Keratinocyte (primary cell): ENCODE data around the gene JAG2. TPM values are rescaled to one million over a fixed set of nuclear protein-coding genes. Genes with fewer than 3 reads are reported as not detected.

Experiments used
- DNase-seq: peaks from one replicate; pipeline ENCODE4 v3.0.0-alpha.2; 2011; ENCODE audit warnings: low read depth, missing footprints, low spot score
- FAIRE-seq: peaks from 2 replicates; lab custom pipeline; 2011; peaks lifted over from hg19 to GRCh38; lab: Jason Lieb, UNC
- H2AFZ ChIP-seq: 2 replicates; pipeline ENCODE4 v1.6.0; 2012; ENCODE audit warnings: low read length, control low read depth, inconsistent platforms; ENCODE audit not compliant: control insufficient read depth
- H3K27ac ChIP-seq: 2 replicates; pipeline ENCODE4 v1.5.1; 2011; ENCODE audit warnings: low read length; ENCODE audit not compliant: control insufficient read depth, insufficient read depth
- H3K27me3 ChIP-seq: 3 replicates; pipeline ENCODE4 v1.6.0; 2011; ENCODE audit warnings: low read length; ENCODE audit not compliant: control insufficient read depth, insufficient read depth; ENCODE audit errors: extremely low read depth
- H3K36me3 ChIP-seq, 2 experiments: 2 replicates in 1 of 2; 3 replicates in 1 of 2; pipeline ENCODE4 v1.5.1; 2011; ENCODE audit warnings: low read length in 2 of 2, mild to moderate bottlenecking in 1 of 2; ENCODE audit not compliant: control insufficient read depth in 2 of 2, insufficient read depth in 2 of 2; ENCODE audit errors: extremely low read depth in 1 of 2
- H3K4me1 ChIP-seq: 3 replicates; pipeline ENCODE4 v1.5.1; 2011; ENCODE audit warnings: low read length; ENCODE audit not compliant: control insufficient read depth, insufficient read depth; ENCODE audit errors: extremely low read depth
- H3K4me2 ChIP-seq: 3 replicates; pipeline ENCODE4 v1.6.0; 2011; ENCODE audit warnings: low read depth, low read length; ENCODE audit not compliant: control insufficient read depth, insufficient read depth; ENCODE audit errors: extremely low read depth
- H3K4me3 ChIP-seq, 3 experiments: fragments of 200-600 bp in 1 of 3; sonication (generic) in 1 of 3; 2 replicates in 2 of 3; 3 replicates in 1 of 3; pipeline ENCODE4 v1.5.1; 2011 to 2016; ENCODE audit warnings: low read length in 3 of 3, mild to moderate bottlenecking in 3 of 3, control low read depth in 2 of 3, inconsistent platforms in 1 of 3, low read depth in 1 of 3, mixed read lengths in 1 of 3, mixed run types in 1 of 3, moderate library complexity in 1 of 3; ENCODE audit not compliant: control insufficient read depth in 2 of 3, insufficient read depth in 2 of 3; ENCODE audit errors: extremely low read depth in 1 of 3
- H3K79me2 ChIP-seq: 2 replicates; pipeline ENCODE4 v1.6.0; 2012; ENCODE audit warnings: low read length; ENCODE audit not compliant: control insufficient read depth, insufficient read depth
- H3K9ac ChIP-seq: 3 replicates; pipeline ENCODE4 v1.6.0; 2011; ENCODE audit warnings: low read length; ENCODE audit not compliant: control insufficient read depth, insufficient read depth; ENCODE audit errors: extremely low read depth
- H3K9me1 ChIP-seq: 3 replicates; pipeline ENCODE4 v1.6.0; 2011; ENCODE audit warnings: low read length; ENCODE audit not compliant: control insufficient read depth, insufficient read depth; ENCODE audit errors: extremely low read depth
- H3K9me3 ChIP-seq: 2 replicates; pipeline ENCODE4 v1.5.1; 2012; ENCODE audit warnings: low read depth, low read length; ENCODE audit not compliant: control insufficient read depth
- H4K20me1 ChIP-seq: 3 replicates; pipeline ENCODE4 v1.6.0; 2011; ENCODE audit warnings: low read length; ENCODE audit not compliant: control insufficient read depth, insufficient read depth; ENCODE audit errors: extremely low read depth
- EZH2 ChIP-seq: IDR thresholded peaks from one replicate; pipeline ENCODE4 v1.6.1; 2012; ENCODE audit warnings: inconsistent platforms, mild to moderate bottlenecking, low read length, moderate library complexity
- dilution Hi-C: fragments of 300-500 bp; cut with MboI; formaldehyde crosslinking; loops from one replicate; pipeline ENCODE4 v1.7.0; 2020; ENCODE audit warnings: low sequenced_read_pairs; ENCODE audit not compliant: extremely low pct_ligation_motif_present
- polyA plus RNA-seq, 5 experiments: library from polyadenylated mRNA; depleted of rRNA in 3 of 5; stranded (reverse) in 3 of 5; stranded (forward) in 1 of 5; unstranded in 1 of 5; fragments of >200 nt; gene quantifications; 1 replicate in 1 of 5; 2 replicates in 3 of 5; 3 replicates in 1 of 5; pipeline versions ENCODE4 v1.2.1 to v1.2.3, GENCODE V29; 2011 to 2012; ENCODE audit warnings: missing spikeins in 2 of 5, low read depth in 1 of 5, low replicate concordance in 1 of 5
- TF ChIP-seq, protein P1 (sequence below), 3 experiments: IDR thresholded peaks in 1 of 3; conservative IDR thresholded peaks in 1 of 3; optimal IDR thresholded peaks in 1 of 3; 2 replicates in 2 of 3; 3 replicates in 1 of 3; pipeline versions ENCODE3 to v1.5.1; 2011; ENCODE audit warnings: low read length in 3 of 3, mild to moderate bottlenecking in 3 of 3, moderate library complexity in 2 of 3, control low read depth in 1 of 3, inconsistent platforms in 1 of 3; ENCODE audit not compliant: insufficient read depth in 2 of 3; ENCODE audit errors: extremely low read depth in 1 of 3

JAG2 gene
- polyA plus RNA-seq, 1 donor (not counting 4 experiments of a cell fraction or from before 2014, with no cell fraction given) = 28.3 TPM

DNA sequence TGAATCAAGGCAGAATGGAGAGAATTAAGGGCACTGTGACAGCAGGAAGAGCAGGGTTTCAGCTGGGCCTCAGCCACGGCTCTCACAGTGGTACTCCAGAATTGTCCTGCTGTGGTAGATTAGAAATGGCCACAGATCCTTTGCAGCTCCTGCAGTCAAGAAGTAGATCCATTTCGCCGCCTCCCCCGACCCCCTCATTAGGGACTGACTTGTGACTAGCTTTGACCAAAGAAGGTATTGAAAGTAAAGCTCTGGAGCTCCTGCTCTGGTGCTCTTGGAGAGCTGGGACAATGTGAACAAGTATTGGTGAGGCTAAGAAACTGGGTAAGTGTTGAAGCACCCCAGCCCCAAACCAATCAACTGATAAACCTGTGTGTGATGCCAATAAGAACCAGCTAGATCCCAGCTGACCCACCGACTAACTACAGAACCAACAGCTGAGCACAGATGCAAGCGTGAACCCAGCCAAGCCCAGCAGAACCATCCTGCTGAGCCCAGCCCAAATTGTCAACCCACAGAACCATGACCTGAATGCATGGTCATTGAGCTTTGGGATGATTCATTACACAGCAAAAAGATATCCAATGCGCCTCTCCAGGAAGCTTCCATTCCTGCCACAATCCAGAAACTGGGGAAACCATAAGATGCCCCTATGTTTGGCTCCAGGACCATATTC, 50.7 kb downstream of the JAG2 start:
- H3K9ac ChIP-seq = no peak overlapping the region
- no peaks in the 10 kb centered on the region for H3K79me2 ChIP-seq
- TF ChIP-seq, protein P1, sequence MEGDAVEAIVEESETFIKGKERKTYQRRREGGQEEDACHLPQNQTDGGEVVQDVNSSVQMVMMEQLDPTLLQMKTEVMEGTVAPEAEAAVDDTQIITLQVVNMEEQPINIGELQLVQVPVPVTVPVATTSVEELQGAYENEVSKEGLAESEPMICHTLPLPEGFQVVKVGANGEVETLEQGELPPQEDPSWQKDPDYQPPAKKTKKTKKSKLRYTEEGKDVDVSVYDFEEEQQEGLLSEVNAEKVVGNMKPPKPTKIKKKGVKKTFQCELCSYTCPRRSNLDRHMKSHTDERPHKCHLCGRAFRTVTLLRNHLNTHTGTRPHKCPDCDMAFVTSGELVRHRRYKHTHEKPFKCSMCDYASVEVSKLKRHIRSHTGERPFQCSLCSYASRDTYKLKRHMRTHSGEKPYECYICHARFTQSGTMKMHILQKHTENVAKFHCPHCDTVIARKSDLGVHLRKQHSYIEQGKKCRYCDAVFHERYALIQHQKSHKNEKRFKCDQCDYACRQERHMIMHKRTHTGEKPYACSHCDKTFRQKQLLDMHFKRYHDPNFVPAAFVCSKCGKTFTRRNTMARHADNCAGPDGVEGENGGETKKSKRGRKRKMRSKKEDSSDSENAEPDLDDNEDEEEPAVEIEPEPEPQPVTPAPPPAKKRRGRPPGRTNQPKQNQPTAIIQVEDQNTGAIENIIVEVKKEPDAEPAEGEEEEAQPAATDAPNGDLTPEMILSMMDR (optimal IDR thresholded peaks at IDR 0.05 in 1 of 3, IDR thresholded peaks at IDR 0.05 in 1 of 3, conservative IDR thresholded peaks at IDR 0.05 in 1 of 3; ENCODE audit: extremely low read depth in 1 of 3, insufficient read depth in 2 of 3, low read length in 3 of 3) = no peak
- TF ChIP-seq EZH2 = no peak
- no peak overlapping the region for H3K27ac ChIP-seq
- peaks cover 9% of the 10 kb centered on the region for H3K9me3 ChIP-seq
- dilution Hi-C loops = no loop called here
- no peak for FAIRE-seq
- H3K27me3 ChIP-seq = no peaks in the 10 kb centered on the region
- H3K4me1 ChIP-seq = peaks cover 27% of the 10 kb centered on the region
- H3K4me3 ChIP-seq = no peak overlapping the region
- peaks cover 2% of the 10 kb centered on the region for H4K20me1 ChIP-seq
- H2AFZ ChIP-seq = no peak overlapping the region
- no peaks in the 10 kb centered on the region for H3K9me1 ChIP-seq
- H3K4me2 ChIP-seq = no peak overlapping the region
- no peak for DNase-seq
- H3K36me3 ChIP-seq = no peaks in the 10 kb centered on the region

DNA sequence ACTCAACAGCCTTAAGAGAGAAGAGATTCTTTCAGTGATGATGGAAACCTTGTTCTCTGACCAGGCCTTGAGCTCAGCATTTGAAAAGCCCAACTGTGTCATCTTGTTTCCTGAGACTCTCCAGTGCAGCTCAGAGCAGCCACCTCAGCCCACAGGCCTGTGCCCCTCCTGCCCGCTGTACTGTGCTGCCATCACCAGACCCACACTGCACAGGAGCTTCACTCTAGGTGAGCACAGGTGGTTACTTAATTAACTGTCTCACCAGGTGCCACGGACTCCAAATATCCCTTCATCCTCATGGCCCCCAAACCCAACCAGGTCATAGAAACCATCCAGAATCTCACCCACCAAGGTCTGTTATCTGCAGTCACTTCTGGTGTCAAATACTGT, 51.3 kb downstream of the JAG2 start:
- H4K20me1 ChIP-seq = peaks cover 2% of the 10 kb centered on the region
- no peak overlapping the region for H2AFZ ChIP-seq
- peaks cover 8% of the 10 kb centered on the region for H3K9me3 ChIP-seq
- H3K4me3 ChIP-seq = no peak overlapping the region
- no peak overlapping the region for H3K27ac ChIP-seq
- H3K9me1 ChIP-seq = no peaks in the 10 kb centered on the region
- FAIRE-seq = no peak
- dilution Hi-C loops = no loop called here
- TF ChIP-seq, protein P1 (optimal IDR thresholded peaks at IDR 0.05 in 1 of 3, IDR thresholded peaks at IDR 0.05 in 1 of 3, conservative IDR thresholded peaks at IDR 0.05 in 1 of 3; ENCODE audit: extremely low read depth in 1 of 3, insufficient read depth in 2 of 3, low read length in 3 of 3) = no peak
- H3K27me3 ChIP-seq = no peaks in the 10 kb centered on the region
- no peak for DNase-seq
- H3K36me3 ChIP-seq = no peaks in the 10 kb centered on the region
- H3K4me1 ChIP-seq = peaks cover 27% of the 10 kb centered on the region
- no peak overlapping the region for H3K9ac ChIP-seq
- H3K4me2 ChIP-seq = no peak overlapping the region
- no peaks in the 10 kb centered on the region for H3K79me2 ChIP-seq
